Subcutaneous adipose tissue (tissue), 4 donors: Measurements from ENCODE around the gene PHYKPL. TPM values are rescaled to one million over a fixed set of nuclear protein-coding genes. Genes with fewer than 3 reads are reported as not detected.

ENCODE experiments used
- total RNA-seq, 4 donors: library from RNA; depleted of rRNA; stranded (reverse); fragments of >200 nt; gene quantifications; one replicate each; pipeline ENCODE4 v1.1.0, GENCODE V29; 2016
- TF ChIP-seq, protein P1 (sequence below): fragments of 450-650 bp; IDR thresholded peaks from one replicate; pipeline ENCODE4 v1.5.1; 2016; ENCODE audit warnings: low read depth, mild to moderate bottlenecking, control low read depth, antibody characterized with exemption, moderate library complexity

PHYKPL gene
- total RNA-seq, 4 donors from 2014 or later = 47.8 to 102 (median 73.3) TPM

DNA sequence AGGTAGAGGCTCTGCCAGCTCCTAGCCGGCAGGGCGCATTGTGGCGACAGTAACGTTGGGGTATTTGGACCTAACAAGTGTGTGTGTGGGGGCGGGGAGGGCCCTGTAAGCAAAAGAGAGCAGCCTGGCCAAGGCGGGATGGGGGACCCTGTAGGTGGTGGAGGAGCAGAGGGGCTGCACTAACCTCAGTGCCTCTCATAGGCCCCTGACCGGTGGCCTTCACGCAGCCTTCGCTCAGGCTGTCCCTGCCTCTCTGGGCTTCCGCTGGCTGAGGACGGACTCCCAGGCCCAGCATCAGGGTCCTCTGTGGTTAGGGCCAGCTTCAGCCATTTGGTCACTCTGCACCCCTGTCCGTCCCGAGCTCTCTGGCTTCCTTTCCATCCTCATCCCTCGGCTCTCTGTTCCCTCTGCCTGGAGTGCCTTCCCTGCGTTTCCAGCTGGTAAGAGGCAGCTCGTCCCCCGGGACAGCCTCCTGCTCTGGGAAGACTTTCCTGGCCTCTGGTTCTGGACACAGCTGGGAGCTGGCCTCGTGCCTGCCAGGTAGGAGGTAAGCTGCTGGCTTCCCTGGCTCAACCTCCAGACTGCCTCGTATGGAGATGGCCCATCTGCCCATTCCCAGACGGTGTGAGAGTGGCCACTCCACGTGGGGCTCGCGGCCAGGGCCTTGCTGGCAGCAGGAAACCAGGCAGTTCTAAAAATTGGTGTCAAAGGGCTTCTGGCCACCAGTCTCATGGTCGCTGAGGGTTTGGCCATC lies 39.3 kb upstream of the PHYKPL start:
- TF ChIP-seq, protein P1, sequence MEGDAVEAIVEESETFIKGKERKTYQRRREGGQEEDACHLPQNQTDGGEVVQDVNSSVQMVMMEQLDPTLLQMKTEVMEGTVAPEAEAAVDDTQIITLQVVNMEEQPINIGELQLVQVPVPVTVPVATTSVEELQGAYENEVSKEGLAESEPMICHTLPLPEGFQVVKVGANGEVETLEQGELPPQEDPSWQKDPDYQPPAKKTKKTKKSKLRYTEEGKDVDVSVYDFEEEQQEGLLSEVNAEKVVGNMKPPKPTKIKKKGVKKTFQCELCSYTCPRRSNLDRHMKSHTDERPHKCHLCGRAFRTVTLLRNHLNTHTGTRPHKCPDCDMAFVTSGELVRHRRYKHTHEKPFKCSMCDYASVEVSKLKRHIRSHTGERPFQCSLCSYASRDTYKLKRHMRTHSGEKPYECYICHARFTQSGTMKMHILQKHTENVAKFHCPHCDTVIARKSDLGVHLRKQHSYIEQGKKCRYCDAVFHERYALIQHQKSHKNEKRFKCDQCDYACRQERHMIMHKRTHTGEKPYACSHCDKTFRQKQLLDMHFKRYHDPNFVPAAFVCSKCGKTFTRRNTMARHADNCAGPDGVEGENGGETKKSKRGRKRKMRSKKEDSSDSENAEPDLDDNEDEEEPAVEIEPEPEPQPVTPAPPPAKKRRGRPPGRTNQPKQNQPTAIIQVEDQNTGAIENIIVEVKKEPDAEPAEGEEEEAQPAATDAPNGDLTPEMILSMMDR = no peak

DNA sequence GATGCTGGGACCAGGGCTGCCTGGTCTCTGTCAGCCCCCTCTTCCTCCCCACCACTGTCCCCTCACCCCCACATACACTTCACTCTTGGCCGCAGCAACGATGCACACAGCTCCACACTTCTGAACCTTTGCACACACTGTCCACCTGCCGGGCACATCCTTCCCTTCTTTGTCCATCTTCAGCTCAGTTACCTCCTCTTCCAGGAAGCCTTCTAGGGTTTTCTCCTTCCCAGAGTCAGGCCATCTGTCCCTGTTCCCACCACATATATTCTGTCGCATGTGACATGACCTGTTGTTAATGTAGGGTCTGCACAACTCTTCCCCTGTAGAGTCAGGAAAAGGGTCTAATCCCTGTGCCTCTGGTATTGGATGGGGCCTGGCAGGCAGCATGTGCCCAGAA lies 38.6 kb upstream of the PHYKPL start:
- TF ChIP-seq, protein P1 = no peak

DNA sequence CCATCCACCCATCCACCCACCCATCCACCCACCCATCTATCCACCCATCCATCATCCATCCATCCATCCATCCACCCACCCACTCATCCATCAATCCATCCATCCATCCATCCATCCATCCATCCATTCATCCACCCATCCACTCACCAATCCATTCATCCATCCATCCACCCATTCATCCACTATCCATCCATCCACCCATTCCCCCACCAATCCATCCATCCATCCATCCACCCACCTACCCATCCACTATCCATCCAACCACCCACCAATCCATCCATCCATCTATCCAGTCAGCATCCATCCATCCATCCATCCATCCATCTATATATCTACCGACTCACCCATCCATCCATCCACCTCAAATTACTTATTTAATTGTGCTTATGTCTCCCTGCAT lies 36.9 kb upstream of the PHYKPL start:
- TF ChIP-seq, protein P1 = no peak

DNA sequence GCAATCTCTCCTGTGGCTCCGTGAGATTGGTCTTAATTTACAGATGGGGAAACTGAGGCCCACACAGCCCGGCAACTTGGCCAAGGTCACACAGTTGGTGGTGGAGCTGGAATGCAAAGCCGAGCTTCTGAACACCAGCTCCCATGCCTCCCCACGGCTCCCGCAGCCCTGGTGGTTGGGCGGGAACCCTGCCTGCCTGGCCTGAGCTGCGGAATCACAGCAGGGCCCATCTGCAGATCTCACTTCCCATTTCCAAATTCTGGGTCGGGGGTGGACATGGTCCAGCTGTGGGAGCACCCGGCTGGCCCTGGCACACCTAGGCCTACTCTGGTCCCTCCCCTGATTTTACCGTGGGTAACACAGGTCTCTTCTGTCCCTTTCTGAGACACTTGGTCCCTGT lies 35.3 kb upstream of the PHYKPL start:
- TF ChIP-seq, protein P1 = no peak

DNA sequence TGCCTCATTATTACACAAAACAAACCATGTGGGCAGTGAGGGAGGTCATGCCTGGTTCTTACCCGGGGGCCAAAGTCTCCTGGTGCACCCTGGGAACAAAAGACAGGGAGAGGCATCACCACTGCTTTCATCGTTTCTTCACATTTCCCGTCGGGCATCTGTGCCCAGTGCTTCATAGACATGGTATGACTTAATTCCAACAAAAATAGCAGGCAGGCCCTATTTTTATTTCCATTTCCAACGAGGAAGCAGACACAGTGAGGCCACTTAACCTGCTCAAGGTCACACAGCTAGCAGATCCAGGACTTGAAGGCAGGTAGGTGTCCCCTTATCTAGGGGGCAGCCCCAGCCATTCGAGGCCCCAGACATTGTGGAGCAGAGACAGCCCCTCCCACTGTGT lies 34.6 kb upstream of the PHYKPL start:
- TF ChIP-seq, protein P1 = no peak

DNA sequence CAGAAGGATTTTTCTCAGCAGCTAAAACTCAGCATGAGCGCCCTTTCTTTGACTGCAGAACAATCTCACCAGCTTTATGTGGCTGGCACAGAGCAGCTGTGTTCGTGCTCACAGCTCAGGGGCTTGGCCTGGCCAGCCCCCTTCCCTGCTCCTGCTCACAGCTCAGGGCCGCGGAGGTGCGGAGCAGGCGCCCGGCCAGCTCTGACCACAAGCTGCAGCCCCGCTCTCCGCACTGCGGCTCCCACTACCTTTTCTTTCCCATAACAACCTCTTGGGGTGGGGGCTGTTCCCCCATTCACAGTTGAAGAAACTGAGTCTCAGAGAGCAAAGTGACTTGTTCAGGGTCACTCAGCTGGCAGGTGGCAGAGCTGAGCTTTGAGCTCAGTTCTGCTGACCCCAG lies 34.0 kb upstream of the PHYKPL start:
- TF ChIP-seq, protein P1 = no peak

DNA sequence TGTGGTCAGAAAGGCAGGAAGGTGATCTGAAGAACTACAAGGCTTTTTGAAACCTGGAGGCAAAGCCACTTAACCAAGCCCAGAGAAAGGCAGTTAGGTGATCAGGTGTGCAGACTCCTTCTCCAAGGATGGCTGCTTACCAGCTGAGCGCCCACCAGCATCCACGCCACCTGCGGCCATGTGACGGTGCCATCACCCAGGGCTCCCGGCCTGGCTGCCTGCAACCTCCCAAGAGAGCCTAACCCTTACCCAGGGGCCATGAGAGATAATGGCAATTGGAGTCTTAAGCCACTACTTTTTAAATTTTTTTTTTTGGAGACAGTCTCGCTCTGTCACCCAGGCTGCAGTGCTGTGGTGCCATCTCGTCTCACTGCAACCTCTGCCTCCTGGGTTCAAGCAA lies 33.1 kb upstream of the PHYKPL start:
- TF ChIP-seq, protein P1 = no peak
